ENCODE data around the gene RGCC.
"Not testable (repeated sequence)": the region's sequence is repeated elsewhere in the genome, so short reads cannot be mapped to it uniquely, and the experiment has no call there.

The RGCC gene

DNA sequence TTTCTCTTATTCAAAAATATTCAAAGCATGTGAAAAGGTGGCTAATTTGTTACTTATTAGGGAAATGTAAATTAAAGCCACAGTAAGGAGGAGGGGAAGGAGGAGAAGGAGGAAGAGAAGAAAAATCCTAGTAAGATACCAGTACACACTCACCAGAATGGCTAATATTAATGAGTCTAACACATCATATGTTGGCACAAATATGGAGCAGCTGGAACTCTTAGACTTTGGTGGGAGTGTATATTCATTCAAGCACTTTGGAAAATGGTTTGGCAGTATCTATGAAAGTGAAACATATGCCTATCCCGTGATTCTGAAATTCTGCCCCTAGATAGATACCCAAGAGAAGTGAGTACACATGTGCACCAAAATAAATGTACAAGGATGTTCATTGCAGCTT lies 38.1 kb upstream of the RGCC start:
- Histone ChIP-seq H3K27ac (ENCODE audit: extremely low read depth, low read depth, low read length) (no peak overlapping the region), H3K36me3 (ENCODE audit: control insufficient read depth in 2 of 2, insufficient read depth in 1 of 2, low read length in 2 of 2) (no peaks in the 10 kb centered on the region), H3K9me3 (ENCODE audit: control insufficient read depth, insufficient read depth, low read depth, low read length) (no peaks in the 10 kb centered on the region), H3K4me3 (ENCODE audit: low read depth, low read length) (no peak overlapping the region), H3K4me1 (ENCODE audit: control insufficient read depth, insufficient read depth, low read length) (no peaks in the 10 kb centered on the region)
- ChIA-PET CTCF (no interaction called here), POLR2A (no interaction called here)
- TF ChIP-seq ZNF138 (tag by site-specific recombination; IDR thresholded peaks at IDR 0.05; ENCODE audit: borderline replicate concordance), result no peak
- no peak for TF ChIP-seq ZNF629 (tag by site-specific recombination; IDR thresholded peaks at IDR 0.05)
- TF ChIP-seq RBAK (tag by site-specific recombination; IDR thresholded peaks at IDR 0.05), result no peak
- no peak for TF ChIP-seq ZNF571 (tag by site-specific recombination; IDR thresholded peaks at IDR 0.05)
- no peak for TF ChIP-seq KLF1 (tag by site-specific recombination; IDR thresholded peaks at IDR 0.05)
- no peak for TF ChIP-seq ZNF292 (tag by site-specific recombination; IDR thresholded peaks at IDR 0.05; ENCODE audit: borderline replicate concordance, low read depth)
- TF ChIP-seq ZNF335 (tag by site-specific recombination; conservative IDR thresholded peaks at IDR 0.05), result no peak

DNA sequence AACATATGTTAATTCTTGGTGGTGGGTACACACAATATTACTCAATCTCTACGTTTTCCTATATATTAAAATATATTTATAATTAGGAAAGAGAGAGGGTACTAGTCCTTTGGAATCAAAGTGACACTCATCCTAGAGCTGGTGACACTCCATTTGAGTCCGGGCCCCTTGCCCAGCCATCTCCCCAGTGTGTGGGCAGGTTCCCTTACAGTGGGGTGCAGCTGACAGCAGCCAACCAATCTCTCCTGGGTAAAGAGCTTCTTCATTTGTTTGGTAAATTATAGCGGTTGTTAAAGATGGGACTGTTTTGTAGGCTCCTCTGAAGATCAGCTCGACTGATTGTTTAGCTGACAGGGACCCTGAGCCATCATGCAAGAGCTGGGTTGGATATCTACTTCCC lies 37.2 kb upstream of the RGCC start:
- CTCF ChIA-PET, result no interaction called here
- H3K36me3 ChIP-seq (ENCODE audit: control insufficient read depth in 2 of 2, insufficient read depth in 1 of 2, low read length in 2 of 2), result no peaks in the 10 kb centered on the region
- TF ChIP-seq KLF10 (tag by site-specific recombination; IDR thresholded peaks at IDR 0.05) (no peak), ZNF174 (tag by site-specific recombination; IDR thresholded peaks at IDR 0.05) (no peak)
- TF ChIP-seq, protein P1, sequence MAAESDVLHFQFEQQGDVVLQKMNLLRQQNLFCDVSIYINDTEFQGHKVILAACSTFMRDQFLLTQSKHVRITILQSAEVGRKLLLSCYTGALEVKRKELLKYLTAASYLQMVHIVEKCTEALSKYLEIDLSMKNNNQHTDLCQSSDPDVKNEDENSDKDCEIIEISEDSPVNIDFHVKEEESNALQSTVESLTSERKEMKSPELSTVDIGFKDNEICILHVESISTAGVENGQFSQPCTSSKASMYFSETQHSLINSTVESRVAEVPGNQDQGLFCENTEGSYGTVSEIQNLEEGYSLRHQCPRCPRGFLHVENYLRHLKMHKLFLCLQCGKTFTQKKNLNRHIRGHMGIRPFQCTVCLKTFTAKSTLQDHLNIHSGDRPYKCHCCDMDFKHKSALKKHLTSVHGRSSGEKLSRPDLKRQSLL (tag by site-specific recombination; IDR thresholded peaks at IDR 0.05), result no peak
- TF ChIP-seq, protein P2, sequence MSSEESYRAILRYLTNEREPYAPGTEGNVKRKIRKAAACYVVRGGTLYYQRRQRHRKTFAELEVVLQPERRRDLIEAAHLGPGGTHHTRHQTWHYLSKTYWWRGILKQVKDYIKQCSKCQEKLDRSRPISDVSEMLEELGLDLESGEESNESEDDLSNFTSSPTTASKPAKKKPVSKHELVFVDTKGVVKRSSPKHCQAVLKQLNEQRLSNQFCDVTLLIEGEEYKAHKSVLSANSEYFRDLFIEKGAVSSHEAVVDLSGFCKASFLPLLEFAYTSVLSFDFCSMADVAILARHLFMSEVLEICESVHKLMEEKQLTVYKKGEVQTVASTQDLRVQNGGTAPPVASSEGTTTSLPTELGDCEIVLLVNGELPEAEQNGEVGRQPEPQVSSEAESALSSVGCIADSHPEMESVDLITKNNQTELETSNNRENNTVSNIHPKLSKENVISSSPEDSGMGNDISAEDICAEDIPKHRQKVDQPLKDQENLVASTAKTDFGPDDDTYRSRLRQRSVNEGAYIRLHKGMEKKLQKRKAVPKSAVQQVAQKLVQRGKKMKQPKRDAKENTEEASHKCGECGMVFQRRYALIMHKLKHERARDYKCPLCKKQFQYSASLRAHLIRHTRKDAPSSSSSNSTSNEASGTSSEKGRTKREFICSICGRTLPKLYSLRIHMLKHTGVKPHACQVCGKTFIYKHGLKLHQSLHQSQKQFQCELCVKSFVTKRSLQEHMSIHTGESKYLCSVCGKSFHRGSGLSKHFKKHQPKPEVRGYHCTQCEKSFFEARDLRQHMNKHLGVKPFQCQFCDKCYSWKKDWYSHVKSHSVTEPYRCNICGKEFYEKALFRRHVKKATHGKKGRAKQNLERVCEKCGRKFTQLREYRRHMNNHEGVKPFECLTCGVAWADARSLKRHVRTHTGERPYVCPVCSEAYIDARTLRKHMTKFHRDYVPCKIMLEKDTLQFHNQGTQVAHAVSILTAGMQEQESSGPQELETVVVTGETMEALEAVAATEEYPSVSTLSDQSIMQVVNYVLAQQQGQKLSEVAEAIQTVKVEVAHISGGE (tag by site-specific recombination; conservative IDR thresholded peaks at IDR 0.05; ENCODE audit: low read depth), result no peak
- H3K4me1 ChIP-seq (ENCODE audit: control insufficient read depth, insufficient read depth, low read length), result no peaks in the 10 kb centered on the region
- no peak overlapping the region for H3K4me3 ChIP-seq (ENCODE audit: low read depth, low read length)
- H3K9me3 ChIP-seq (ENCODE audit: control insufficient read depth, insufficient read depth, low read depth, low read length), result no peaks in the 10 kb centered on the region
- no peak overlapping the region for H3K27ac ChIP-seq (ENCODE audit: extremely low read depth, low read depth, low read length)
- POLR2A ChIA-PET, result no interaction called here

DNA sequence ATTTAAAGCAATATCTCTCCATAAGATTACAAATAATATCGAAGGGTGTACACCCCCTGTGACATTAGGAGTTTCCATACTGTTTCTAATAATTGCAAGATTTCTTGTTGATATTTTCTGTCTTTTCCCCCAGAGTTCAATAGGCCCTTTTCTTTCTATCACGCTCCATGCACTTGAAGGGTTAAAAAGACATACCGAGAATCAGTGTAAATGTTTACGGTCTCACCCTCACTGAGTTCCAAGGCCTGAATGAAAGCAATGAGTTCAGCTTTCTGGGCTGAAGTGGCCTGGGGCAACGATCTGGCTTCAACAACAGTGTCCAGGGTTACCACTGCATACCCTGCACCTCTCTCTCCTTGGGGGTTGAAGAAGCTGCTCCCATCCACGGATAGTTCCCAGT lies 36.0 kb upstream of the RGCC start:
- H3K9me3 ChIP-seq (ENCODE audit: control insufficient read depth, insufficient read depth, low read depth, low read length); H3K36me3 ChIP-seq (ENCODE audit: control insufficient read depth in 2 of 2, insufficient read depth in 1 of 2, low read length in 2 of 2); H3K27ac ChIP-seq (ENCODE audit: extremely low read depth, low read depth, low read length); H3K4me1 ChIP-seq (ENCODE audit: control insufficient read depth, insufficient read depth, low read length); H3K4me3 ChIP-seq (ENCODE audit: low read depth, low read length); POLR2A ChIA-PET; CTCF ChIA-PET: not testable (repeated sequence)

DNA sequence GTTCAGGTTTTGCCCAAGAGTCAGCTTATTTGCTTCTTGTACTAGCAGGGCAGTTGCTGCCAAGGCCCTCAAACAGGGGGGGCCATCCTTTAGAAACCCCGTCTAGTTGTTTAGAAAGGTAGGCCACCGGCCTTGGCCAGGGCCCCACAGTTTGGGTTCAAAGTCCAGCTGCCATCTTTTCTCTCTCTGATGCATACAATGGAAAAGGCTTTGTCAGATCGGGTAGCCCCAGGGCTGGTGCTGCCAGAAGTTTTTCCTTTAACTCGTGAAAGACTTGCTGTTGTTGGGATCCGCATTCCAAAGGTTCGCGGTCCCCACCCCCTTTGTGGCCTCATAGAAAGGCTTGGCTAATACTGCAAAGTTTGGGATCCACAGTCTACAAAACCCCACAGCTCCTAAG lies 35.4 kb upstream of the RGCC start:
- CTCF ChIA-PET, result not testable (repeated sequence)

DNA sequence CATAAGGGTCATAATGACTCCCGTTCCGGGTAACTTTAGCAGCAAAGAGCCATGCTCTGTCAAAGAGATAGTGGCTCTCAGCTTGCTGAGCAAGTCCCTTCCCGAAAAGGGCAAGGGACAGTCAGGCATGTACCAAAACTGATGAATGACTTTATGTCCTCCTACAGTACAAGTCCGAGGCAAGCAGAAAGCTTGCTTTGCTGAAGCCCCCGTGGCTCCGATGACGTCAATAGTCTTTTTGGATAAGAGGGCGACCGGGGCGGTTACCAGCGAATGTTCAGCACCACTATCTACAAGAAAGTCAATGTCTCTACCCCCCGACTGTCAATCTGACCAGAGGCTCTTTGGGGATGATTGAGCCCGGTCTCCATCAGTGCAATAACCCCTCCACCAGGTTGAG lies 34.1 kb upstream of the RGCC start:
- POLR2A ChIA-PET; H3K9me3 ChIP-seq (ENCODE audit: control insufficient read depth, insufficient read depth, low read depth, low read length); CTCF ChIA-PET; H3K36me3 ChIP-seq (ENCODE audit: control insufficient read depth in 2 of 2, insufficient read depth in 1 of 2, low read length in 2 of 2); H3K4me3 ChIP-seq (ENCODE audit: low read depth, low read length); H3K4me1 ChIP-seq (ENCODE audit: control insufficient read depth, insufficient read depth, low read length); H3K27ac ChIP-seq (ENCODE audit: extremely low read depth, low read depth, low read length): not testable (repeated sequence)

More for the DNA sequence above, 35.4 kb upstream of the RGCC start:
- H3K4me1 ChIP-seq (ENCODE audit: control insufficient read depth, insufficient read depth, low read length); H3K9me3 ChIP-seq (ENCODE audit: control insufficient read depth, insufficient read depth, low read depth, low read length); H3K27ac ChIP-seq (ENCODE audit: extremely low read depth, low read depth, low read length); H3K4me3 ChIP-seq (ENCODE audit: low read depth, low read length); H3K36me3 ChIP-seq (ENCODE audit: control insufficient read depth in 2 of 2, insufficient read depth in 1 of 2, low read length in 2 of 2); POLR2A ChIA-PET: not testable (repeated sequence)

Data from HEK293 (cell line).